Mesendoderm (in vitro differentiated cells): Measurements from ENCODE around the gene GNAT3.

Experiments used
- DNase-seq: peaks from one replicate; pipeline ENCODE4 v3.0.0; 2013
- H2AK5ac ChIP-seq: 2 replicates; pipeline ENCODE4 v1.6.1; 2013; ENCODE audit warnings: low read length, inconsistent platforms
- H2BK120ac ChIP-seq: 2 replicates; pipeline ENCODE4 v1.6.1; 2013; ENCODE audit warnings: low read depth, mild to moderate bottlenecking, low read length, moderate library complexity, mixed read lengths
- H2BK15ac ChIP-seq: replicated peaks from 2 replicates; pipeline ENCODE4 v1.6.1; 2013; ENCODE audit warnings: low read depth, mild to moderate bottlenecking, moderate library complexity
- H2BK5ac ChIP-seq: 2 replicates; pipeline ENCODE4 v1.6.1; 2013; ENCODE audit warnings: low read length, inconsistent platforms
- H3K18ac ChIP-seq: 2 replicates; pipeline ENCODE4 v1.6.1; 2013; ENCODE audit warnings: mild to moderate bottlenecking, low read length, mixed read lengths
- H3K23ac ChIP-seq: one replicate; pipeline ENCODE4 v1.6.1; 2013; ENCODE audit warnings: low read length
- H3K27ac ChIP-seq: 2 replicates; pipeline ENCODE4 v1.5.1; 2013; ENCODE audit warnings: low read depth, mild to moderate bottlenecking, inconsistent platforms, low read length, moderate library complexity
- H3K27me3 ChIP-seq: 2 replicates; pipeline ENCODE4 v1.6.1; 2013; ENCODE audit warnings: low read length, control low read depth, mild to moderate bottlenecking, inconsistent platforms; ENCODE audit not compliant: insufficient read depth, poor library complexity
- H3K36me3 ChIP-seq: 2 replicates; pipeline ENCODE4 v1.6.1; 2013; ENCODE audit warnings: low read length, inconsistent platforms; ENCODE audit not compliant: control insufficient read depth, insufficient read depth
- H3K4ac ChIP-seq: one replicate; pipeline ENCODE4 v1.6.1; 2013; ENCODE audit warnings: low read depth, mild to moderate bottlenecking, low read length, moderate library complexity
- H3K4me1 ChIP-seq: 2 replicates; pipeline ENCODE4 v1.6.1; 2013; ENCODE audit warnings: low read depth, low read length, inconsistent platforms; ENCODE audit not compliant: control insufficient read depth
- H3K4me2 ChIP-seq: 2 replicates; pipeline ENCODE4 v1.6.1; 2013; ENCODE audit warnings: low read length
- H3K4me3 ChIP-seq: 2 replicates; pipeline ENCODE4 v1.5.1; 2013; ENCODE audit warnings: mild to moderate bottlenecking, low read length
- H3K56ac ChIP-seq: one replicate; pipeline ENCODE4 v1.6.1; 2013; ENCODE audit warnings: low read length
- H3K79me1 ChIP-seq: 2 replicates; pipeline ENCODE4 v1.6.1; 2013; ENCODE audit warnings: low read length, inconsistent platforms
- H3K79me2 ChIP-seq: 2 replicates; pipeline ENCODE4 v1.6.1; 2013; ENCODE audit warnings: mild to moderate bottlenecking, low read length; ENCODE audit not compliant: control insufficient read depth, insufficient read depth
- H3K9ac ChIP-seq: 2 replicates; pipeline ENCODE4 v1.6.1; 2013; ENCODE audit warnings: low read length, inconsistent platforms
- H4K5ac ChIP-seq: one replicate; pipeline ENCODE4 v1.6.1; 2013; ENCODE audit warnings: low read length
- H4K8ac ChIP-seq: one replicate; pipeline ENCODE4 v1.6.1; 2013; ENCODE audit warnings: low read depth, mild to moderate bottlenecking, control low read depth, low read length, moderate library complexity
- WGBS: extraction: QIAGEN DNeasy Blood & Tissue Kit; methylation state at CpG from one replicate; pipeline ENCODE4 v1.1.7; 2013; ENCODE audit warnings: low lambda C conversion rate, missing lambda C conversion rate; ENCODE audit not compliant: insufficient coverage; ENCODE audit errors: extremely low coverage; 5-methylcytosine and 5-hydroxymethylcytosine counted together

Gene GNAT3

DNA sequence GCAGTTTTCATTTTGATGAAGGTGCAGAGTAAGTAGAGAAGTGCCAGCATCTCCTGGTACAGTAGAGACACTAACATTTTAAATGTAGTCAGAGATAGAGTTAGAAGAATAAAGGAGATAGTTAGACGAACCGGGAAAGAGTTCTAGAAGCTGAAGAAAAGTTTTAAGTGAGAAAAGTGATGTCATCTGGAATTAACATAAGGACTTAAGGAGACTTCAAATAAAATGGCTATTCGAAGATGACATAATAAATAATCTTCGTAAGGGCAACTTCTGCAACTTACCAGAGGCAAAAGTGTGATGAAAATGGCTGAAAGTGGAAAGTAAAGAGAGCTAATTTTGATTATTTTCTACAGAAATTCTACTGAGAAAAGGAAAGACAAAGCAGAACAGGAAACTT is 20.4 kb downstream of the GNAT3 start:
- Histone ChIP-seq H2BK120ac (no peak overlapping the region), H3K36me3 (no peaks in the 10 kb centered on the region), H3K18ac (no peak overlapping the region), H2BK5ac (no peak overlapping the region), H3K4me1 (no peaks in the 10 kb centered on the region), H3K23ac (no peak overlapping the region), H3K4me2 (no peak overlapping the region), H3K27me3 (no peaks in the 10 kb centered on the region), H3K79me2 (no peaks in the 10 kb centered on the region), H2BK15ac (no peak overlapping the region), H3K56ac (no peak overlapping the region), H4K8ac (no peak overlapping the region), H4K5ac (no peak overlapping the region), H3K4me3 (no peak overlapping the region), H2AK5ac (no peak overlapping the region), H3K79me1 (no peaks in the 10 kb centered on the region), H3K27ac (no peak overlapping the region), H3K9ac (no peak overlapping the region), H3K4ac (no peak overlapping the region)
- no peak for DNase-seq
- whole genome bisulfite sequencing: 100% methylated on average over 2 of the region's 4 CpGs

DNA sequence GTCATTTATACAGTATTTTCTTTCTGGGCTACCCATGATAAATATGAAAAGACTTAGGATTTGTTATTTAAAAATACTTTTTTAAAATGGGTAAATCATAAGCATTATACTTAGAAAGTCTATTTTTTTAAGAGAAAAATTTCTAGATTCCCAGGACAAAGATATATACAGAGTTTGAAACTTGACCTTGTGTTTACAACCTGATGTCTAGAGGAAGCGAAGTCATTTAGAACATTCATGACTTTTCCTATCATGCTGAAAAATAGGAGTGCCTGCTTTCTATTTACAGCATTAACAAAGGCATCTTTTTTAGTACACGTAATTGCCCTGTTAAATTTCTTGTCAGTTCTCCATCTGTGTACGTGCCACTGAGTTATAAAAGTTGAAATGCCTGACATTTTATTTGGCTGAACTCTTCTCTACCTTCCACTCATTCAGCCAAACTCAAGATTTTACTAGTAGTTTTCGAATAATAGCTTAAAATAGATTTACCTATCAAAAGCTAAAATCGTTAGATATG is 23.0 kb downstream of the GNAT3 start:
- H3K79me2 ChIP-seq: no peaks in the 10 kb centered on the region
- H3K27ac ChIP-seq: no peak overlapping the region
- no peaks in the 10 kb centered on the region for H3K79me1 ChIP-seq

DNA sequence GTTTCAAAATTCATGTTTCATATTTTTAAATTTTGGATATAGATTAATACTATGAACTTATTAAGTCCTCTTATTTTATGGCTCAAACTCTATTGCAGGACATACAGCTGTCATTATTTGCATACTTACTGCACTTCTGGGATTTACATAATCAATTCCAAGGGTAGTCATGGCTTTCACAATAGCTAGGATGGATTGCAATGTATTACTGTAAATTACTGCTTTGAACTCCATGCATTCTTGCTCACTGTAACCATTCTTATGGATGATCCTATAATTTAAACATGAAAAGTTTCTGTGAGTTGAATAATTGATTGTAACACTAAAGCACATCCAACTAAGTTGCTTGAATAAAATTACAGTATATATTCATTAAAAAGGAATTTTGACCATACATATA is 23.5 kb downstream of the GNAT3 start:
- Histone ChIP-seq H3K79me2 (no peaks in the 10 kb centered on the region), H2BK15ac (no peak overlapping the region), H3K4me3 (no peak overlapping the region), H4K8ac (no peak overlapping the region), H3K23ac (no peak overlapping the region), H3K27ac (no peak overlapping the region), H3K4me1 (no peaks in the 10 kb centered on the region), H3K56ac (no peak overlapping the region), H3K9ac (no peak overlapping the region), H3K4ac (no peak overlapping the region), H3K79me1 (no peaks in the 10 kb centered on the region), H2AK5ac (no peak overlapping the region), H3K18ac (no peak overlapping the region), H3K36me3 (no peaks in the 10 kb centered on the region), H3K27me3 (no peaks in the 10 kb centered on the region), H2BK5ac (no peak overlapping the region), H4K5ac (no peak overlapping the region), H3K4me2 (no peak overlapping the region), H2BK120ac (no peak overlapping the region)
- DNase-seq: no peak

More for the DNA sequence above, 23.0 kb downstream of the GNAT3 start:
- WGBS: no CpG with 5 or more reads among the region's 5 CpGs
- Histone ChIP-seq H3K9ac (no peak overlapping the region), H4K5ac (no peak overlapping the region), H3K4me1 (no peaks in the 10 kb centered on the region), H2AK5ac (no peak overlapping the region), H3K27me3 (no peaks in the 10 kb centered on the region), H3K56ac (no peak overlapping the region), H2BK15ac (no peak overlapping the region), H3K4me3 (no peak overlapping the region), H3K36me3 (no peaks in the 10 kb centered on the region), H3K18ac (no peak overlapping the region), H2BK120ac (no peak overlapping the region), H3K4ac (no peak overlapping the region), H2BK5ac (no peak overlapping the region), H3K4me2 (no peak overlapping the region), H4K8ac (no peak overlapping the region), H3K23ac (no peak overlapping the region)
- DNase-seq: no peak

DNA sequence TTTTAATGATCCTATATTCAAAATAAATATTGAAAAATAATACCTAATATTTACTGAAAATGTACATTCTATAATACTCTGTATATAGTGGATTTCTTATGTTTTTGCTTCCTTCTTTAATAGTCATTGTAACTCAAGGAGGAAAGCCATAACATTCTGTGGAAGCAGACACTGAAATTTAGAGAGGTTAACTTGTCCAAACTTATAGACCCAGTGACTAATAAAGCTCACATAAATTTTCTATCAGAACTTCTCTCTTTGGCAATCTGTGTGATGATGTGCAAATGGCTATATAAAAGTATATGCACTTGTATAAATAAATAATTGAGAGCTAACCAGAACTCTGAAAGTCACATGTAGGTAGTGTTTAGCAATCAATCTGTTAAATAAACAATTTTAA is 26.1 kb downstream of the GNAT3 start:
- no peak overlapping the region for H3K4me3 ChIP-seq
- no peak overlapping the region for H4K5ac ChIP-seq
- no peak overlapping the region for H2AK5ac ChIP-seq
- H3K4ac ChIP-seq: no peak overlapping the region
- H3K56ac ChIP-seq: no peak overlapping the region
- H3K9ac ChIP-seq: no peak overlapping the region
- no peak overlapping the region for H2BK15ac ChIP-seq
- no peaks in the 10 kb centered on the region for H3K36me3 ChIP-seq
- H3K79me2 ChIP-seq: no peaks in the 10 kb centered on the region
- no peak overlapping the region for H2BK120ac ChIP-seq
- no peaks in the 10 kb centered on the region for H3K4me1 ChIP-seq
- H3K4me2 ChIP-seq: no peak overlapping the region
- no peak overlapping the region for H3K27ac ChIP-seq
- no peak overlapping the region for H3K23ac ChIP-seq
- no peaks in the 10 kb centered on the region for H3K79me1 ChIP-seq
- H2BK5ac ChIP-seq: no peak overlapping the region
- no peak overlapping the region for H3K18ac ChIP-seq
- H3K27me3 ChIP-seq: no peaks in the 10 kb centered on the region
- no peak for DNase-seq
- no peak overlapping the region for H4K8ac ChIP-seq

DNA sequence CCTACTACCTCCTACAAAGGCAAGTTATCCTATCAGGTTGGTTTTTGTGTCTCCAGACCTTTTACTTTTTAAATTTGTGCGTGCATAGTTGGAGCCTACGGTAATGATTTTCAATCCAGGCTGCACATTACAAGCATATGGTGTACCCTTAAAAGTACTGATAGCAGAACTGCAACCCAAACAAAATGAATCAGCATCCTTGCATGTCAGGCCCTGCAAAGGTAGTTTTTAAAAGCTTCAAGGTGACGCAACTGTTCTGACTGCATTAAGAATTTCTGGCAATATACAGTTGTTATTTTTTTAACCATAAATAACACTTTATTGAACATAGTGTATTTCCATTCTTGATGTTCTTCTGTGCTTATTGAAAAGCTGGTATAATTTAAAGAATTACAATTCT is 28.9 kb downstream of the GNAT3 start:
- H4K5ac ChIP-seq: no peak overlapping the region
- H3K56ac ChIP-seq: no peak overlapping the region
- no peak for DNase-seq
- H2AK5ac ChIP-seq: no peak overlapping the region
- peak overlapping the region; percentile 74 for H2BK15ac ChIP-seq
- no peaks in the 10 kb centered on the region for H3K79me1 ChIP-seq
- H3K79me2 ChIP-seq: no peaks in the 10 kb centered on the region
- no peak overlapping the region for H4K8ac ChIP-seq
- H3K27ac ChIP-seq: no peak overlapping the region
- H3K4me1 ChIP-seq: no peaks in the 10 kb centered on the region
- no peaks in the 10 kb centered on the region for H3K36me3 ChIP-seq
- no peaks in the 10 kb centered on the region for H3K27me3 ChIP-seq
- no peak overlapping the region for H3K4ac ChIP-seq
- no peak overlapping the region for H2BK5ac ChIP-seq
- H2BK120ac ChIP-seq: no peak overlapping the region
- no peak overlapping the region for H3K4me3 ChIP-seq
- no peak overlapping the region for H3K4me2 ChIP-seq
- no CpG with 5 or more reads among the region's 3 CpGs for WGBS
- H3K18ac ChIP-seq: no peak overlapping the region
- H3K23ac ChIP-seq: no peak overlapping the region
- no peak overlapping the region for H3K9ac ChIP-seq

DNA sequence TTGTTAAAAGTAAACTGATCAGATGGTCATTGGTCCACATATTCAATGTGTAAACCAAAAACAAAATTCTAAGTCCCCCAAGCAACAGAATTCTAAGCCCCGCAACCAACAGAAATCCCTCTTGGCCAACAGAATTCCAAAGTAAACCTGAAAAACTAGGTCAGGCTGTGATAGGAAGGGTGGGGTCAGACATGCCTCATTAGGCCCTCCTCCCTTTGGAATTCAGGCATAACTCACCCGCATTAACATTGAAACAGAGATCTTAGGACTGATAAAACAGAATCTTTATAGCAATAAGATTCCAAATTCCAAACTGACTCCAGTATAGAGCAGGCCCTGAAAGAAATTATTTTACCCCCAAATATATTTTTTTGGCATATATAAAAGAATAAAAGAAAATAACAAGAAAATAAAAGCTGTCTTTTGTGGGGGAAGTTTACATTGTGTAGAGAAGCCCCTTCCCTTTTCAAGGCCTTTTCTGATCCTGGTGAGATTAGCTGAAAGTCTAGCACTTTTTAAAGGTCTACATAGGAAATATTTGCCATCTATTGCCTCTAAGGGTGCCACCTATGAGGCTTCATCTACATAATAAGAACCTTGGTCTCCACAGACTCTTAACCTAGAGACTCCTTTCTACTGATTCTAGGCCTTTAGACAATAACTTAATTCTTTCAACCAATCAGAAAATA is 30.5 kb downstream of the GNAT3 start:
- no CpG with 5 or more reads among the region's 2 CpGs for WGBS
- H3K4me1 ChIP-seq: no peaks in the 10 kb centered on the region
- DNase-seq: peak; percentile 91

More for the DNA sequence above, 30.5 kb downstream of the GNAT3 start:
- Histone ChIP-seq H3K18ac (no peak overlapping the region), H3K56ac (no peak overlapping the region), H2BK15ac (no peak overlapping the region), H3K4me2 (no peak overlapping the region), H3K4me3 (no peak overlapping the region), H2AK5ac (no peak overlapping the region), H3K4ac (no peak overlapping the region), H4K8ac (peak overlapping the region; percentile 28), H2BK120ac (no peak overlapping the region), H3K9ac (no peak overlapping the region), H3K36me3 (no peaks in the 10 kb centered on the region), H3K79me2 (no peaks in the 10 kb centered on the region), H3K79me1 (no peaks in the 10 kb centered on the region), H2BK5ac (no peak overlapping the region), H3K23ac (no peak overlapping the region), H3K27ac (no peak overlapping the region), H4K5ac (no peak overlapping the region), H3K27me3 (no peaks in the 10 kb centered on the region)
